Tibial artery (tissue), 4 donors: ENCODE results near the gene ERCC8.

Experiments
- DNase-seq, 2 donors: peaks; one replicate each; pipeline ENCODE4 v3.0.0-alpha.2; 2019
- H3K27ac ChIP-seq, 2 donors: fragments of 200-600 bp; sonication (generic) in 1 of 2; 1 replicate in 1 of 2; 2 replicates in 1 of 2; pipeline ENCODE4 v1.5.1; 2018 to 2019; ENCODE audit warnings: mild to moderate bottlenecking in 1 of 2
- H3K27me3 ChIP-seq, 2 donors: fragments of 200-600 bp; sonication (generic) in 1 of 2; one replicate each; pipeline versions ENCODE4 v1.5.1 to v1.6.0; 2016 to 2019
- H3K36me3 ChIP-seq, 3 donors: fragments of 200-600 bp; sonication (generic) in 2 of 3; one replicate each; pipeline ENCODE4 v1.5.1; 2016 to 2019; ENCODE audit warnings: mild to moderate bottlenecking in 2 of 3
- H3K4me1 ChIP-seq, 4 donors: fragments of 200-600 bp; sonication (generic) in 2 of 4; 1 replicate in 3 of 4; 2 replicates in 1 of 4; pipeline ENCODE4 v1.5.1; 2016 to 2019
- H3K4me3 ChIP-seq, 2 donors: fragments of 200-600 bp; sonication (generic) in 1 of 2; 1 replicate in 1 of 2; 2 replicates in 1 of 2; pipeline ENCODE4 v1.5.1; 2018 to 2019; ENCODE audit warnings: mild to moderate bottlenecking in 2 of 2
- H3K9me3 ChIP-seq, 3 donors: fragments of 200-600 bp; sonication (generic) in 1 of 3; one replicate each; pipeline ENCODE4 v1.5.1; 2016 to 2019
- intact Hi-C: fragments of 100-400 bp; cut with DNase I; formaldehyde crosslinking; loops from one replicate; pipeline ENCODE4 v1.15.0; 2023; ENCODE audit warnings: low total_unique reads
- TF ChIP-seq, protein P1 (sequence below), 2 experiments: fragments of 200-600 bp in 1 of 2; fragments of 450-650 bp in 1 of 2; IDR thresholded peaks; one replicate each; pipeline ENCODE4 v1.5.1; 2017 to 2019; ENCODE audit warnings: antibody characterized with exemption in 2 of 2, mild to moderate bottlenecking in 1 of 2, moderate library complexity in 1 of 2

Gene ERCC8

DNA sequence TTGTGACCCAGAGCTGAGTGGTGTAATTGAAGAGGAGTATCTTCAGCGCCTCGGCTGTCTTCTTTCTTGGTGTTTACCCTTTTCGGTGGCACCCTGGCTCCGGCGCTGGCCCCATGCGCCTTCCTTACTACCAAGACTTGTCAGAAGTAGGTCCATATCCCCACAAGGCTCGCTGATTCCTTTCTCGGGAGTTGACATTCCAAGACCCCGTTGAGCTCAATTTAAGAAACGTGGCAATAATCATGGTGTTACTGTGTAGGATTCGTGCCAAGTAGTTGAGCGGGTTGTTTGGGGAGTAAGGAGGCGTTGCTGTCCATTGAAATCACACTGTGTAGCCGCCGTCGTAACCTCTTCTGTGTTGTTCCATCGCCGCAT is 930 bp upstream of the ERCC8 start:
- TF ChIP-seq, protein P1, sequence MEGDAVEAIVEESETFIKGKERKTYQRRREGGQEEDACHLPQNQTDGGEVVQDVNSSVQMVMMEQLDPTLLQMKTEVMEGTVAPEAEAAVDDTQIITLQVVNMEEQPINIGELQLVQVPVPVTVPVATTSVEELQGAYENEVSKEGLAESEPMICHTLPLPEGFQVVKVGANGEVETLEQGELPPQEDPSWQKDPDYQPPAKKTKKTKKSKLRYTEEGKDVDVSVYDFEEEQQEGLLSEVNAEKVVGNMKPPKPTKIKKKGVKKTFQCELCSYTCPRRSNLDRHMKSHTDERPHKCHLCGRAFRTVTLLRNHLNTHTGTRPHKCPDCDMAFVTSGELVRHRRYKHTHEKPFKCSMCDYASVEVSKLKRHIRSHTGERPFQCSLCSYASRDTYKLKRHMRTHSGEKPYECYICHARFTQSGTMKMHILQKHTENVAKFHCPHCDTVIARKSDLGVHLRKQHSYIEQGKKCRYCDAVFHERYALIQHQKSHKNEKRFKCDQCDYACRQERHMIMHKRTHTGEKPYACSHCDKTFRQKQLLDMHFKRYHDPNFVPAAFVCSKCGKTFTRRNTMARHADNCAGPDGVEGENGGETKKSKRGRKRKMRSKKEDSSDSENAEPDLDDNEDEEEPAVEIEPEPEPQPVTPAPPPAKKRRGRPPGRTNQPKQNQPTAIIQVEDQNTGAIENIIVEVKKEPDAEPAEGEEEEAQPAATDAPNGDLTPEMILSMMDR (IDR thresholded peaks at IDR 0.05), result no peak
- DNase-seq, result peak; percentile 41 to 69
- intact Hi-C loops, result loop anchor here (10.0 kb wide), 2 partner anchors 219 to 389 kb away; partner anchors contain the start of genes SMIM15 and ZSWIM6
- H3K9me3 ChIP-seq, result no peaks in the 10 kb centered on the region
- peak overlapping the region; percentile 78 to 89 for H3K27ac ChIP-seq
- peaks cover 0 to 20% (median 4%) of the 10 kb centered on the region in 4 donors for H3K4me1 ChIP-seq
- H3K27me3 ChIP-seq, result no peaks in the 10 kb centered on the region
- H3K4me3 ChIP-seq, result peak overlapping the region; percentile 68 to 86
- no peaks in the 10 kb centered on the region for H3K36me3 ChIP-seq

DNA sequence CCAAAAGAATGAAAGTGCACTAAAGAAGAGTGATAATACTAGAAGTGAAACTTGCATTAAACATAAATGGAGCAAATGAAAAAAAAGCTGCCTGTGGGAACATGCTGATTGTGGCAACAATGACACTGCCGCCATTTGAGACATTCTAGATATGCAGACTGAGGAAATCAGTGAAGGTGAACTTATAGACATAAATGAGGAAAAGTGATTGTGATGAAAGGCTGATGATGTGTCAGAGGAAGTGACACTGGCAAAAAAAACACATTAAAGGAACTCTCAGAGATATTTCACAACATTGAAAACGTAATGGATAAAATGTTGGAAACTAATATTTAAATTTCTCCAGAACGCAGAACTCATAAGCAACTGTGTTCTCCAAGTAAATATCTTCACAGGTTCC is 1.2 kb downstream of the ERCC8 start:
- Histone ChIP-seq H3K36me3 (no peaks in the 10 kb centered on the region), H3K9me3 (no peaks in the 10 kb centered on the region), H3K4me3 (no peak overlapping the region), H3K27me3 (no peaks in the 10 kb centered on the region), H3K27ac (no peak overlapping the region), H3K4me1 (peaks cover 0 to 20% (median 4%) of the 10 kb centered on the region in 4 donors)
- intact Hi-C loops, result loop anchor here (10.0 kb wide), 2 partner anchors 221 to 391 kb away; partner anchors contain the start of genes SMIM15 and ZSWIM6
- TF ChIP-seq, protein P1 (IDR thresholded peaks at IDR 0.05), result no peak
- no peak for DNase-seq

DNA sequence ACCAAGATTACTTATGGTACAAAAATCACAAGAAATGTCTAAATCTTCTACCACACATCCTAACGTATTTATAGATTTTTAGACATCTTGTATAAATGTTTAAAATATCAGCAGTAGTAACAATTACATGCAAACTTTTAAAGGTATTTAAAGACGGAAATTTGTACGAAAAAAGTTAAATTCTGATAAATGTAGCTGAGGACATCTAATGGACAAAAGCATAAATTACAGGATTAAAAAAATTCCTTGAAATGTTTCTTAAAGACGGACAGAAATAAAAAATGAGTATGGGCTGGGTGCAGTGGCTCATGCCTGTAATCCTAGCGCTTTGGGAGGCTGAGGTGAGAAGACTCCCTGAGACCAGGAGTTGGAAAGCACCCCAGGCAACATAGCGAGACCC is 15.8 kb downstream of the ERCC8 start:
- Histone ChIP-seq H3K27ac (no peak overlapping the region), H3K4me1 (no peaks in the 10 kb centered on the region), H3K27me3 (no peaks in the 10 kb centered on the region), H3K9me3 (no peaks in the 10 kb centered on the region), H3K4me3 (no peak overlapping the region), H3K36me3 (peaks cover 18 to 25% (median 20%) of the 10 kb centered on the region in 3 donors)
- TF ChIP-seq, protein P1 (IDR thresholded peaks at IDR 0.05), result no peak
- DNase-seq, result no peak
- intact Hi-C loops, result no loop called here

DNA sequence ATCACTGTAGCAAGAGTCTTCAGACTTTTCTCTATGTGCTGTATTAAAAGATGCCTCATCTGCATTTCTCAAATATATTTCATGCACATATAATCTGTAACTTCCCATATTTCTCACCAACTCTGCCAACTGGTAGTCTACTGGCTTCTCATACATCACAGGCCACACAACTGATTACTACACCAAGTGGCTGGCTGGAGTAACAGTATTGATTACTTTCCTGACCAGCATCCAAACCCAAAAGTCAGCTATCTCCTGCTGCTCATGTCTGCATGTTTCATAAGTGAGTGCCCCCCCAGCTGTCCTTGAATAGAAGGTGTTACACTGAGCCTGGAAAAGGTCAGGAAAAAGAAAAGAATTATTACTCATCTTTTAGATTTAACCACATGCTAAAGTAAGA is 17.4 kb downstream of the ERCC8 start:
- Histone ChIP-seq H3K4me3 (no peak overlapping the region), H3K27ac (no peak overlapping the region), H3K27me3 (no peaks in the 10 kb centered on the region), H3K36me3 (peaks cover 18 to 25% (median 20%) of the 10 kb centered on the region in 3 donors), H3K9me3 (no peaks in the 10 kb centered on the region), H3K4me1 (no peaks in the 10 kb centered on the region)
- TF ChIP-seq, protein P1 (IDR thresholded peaks at IDR 0.05), result no peak
- DNase-seq, result no peak
- intact Hi-C loops, result no loop called here

DNA sequence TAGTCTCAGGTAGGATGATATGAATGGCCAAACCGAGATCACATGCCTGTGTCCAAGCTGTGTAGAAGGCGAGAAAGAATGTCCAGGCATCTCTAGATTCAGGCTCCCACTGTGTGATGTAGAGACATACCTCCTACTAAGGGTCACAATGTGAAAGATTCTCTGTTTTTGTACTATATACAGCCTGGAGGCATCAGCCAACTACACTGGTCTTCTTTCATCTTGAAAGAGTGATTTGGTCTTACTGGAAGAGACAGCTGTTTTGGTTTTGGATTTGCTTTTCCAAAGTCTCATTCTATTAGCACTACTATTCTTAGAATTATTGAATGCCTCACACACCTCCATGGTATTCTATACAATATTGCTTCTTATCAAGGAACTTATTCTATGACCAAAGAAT is 26.4 kb downstream of the ERCC8 start:
- TF ChIP-seq, protein P1 (IDR thresholded peaks at IDR 0.05), result no peak
- H3K4me3 ChIP-seq, result no peak overlapping the region
- no peaks in the 10 kb centered on the region for H3K4me1 ChIP-seq
- no peak for DNase-seq
- no peaks in the 10 kb centered on the region for H3K9me3 ChIP-seq
- H3K27ac ChIP-seq, result no peak overlapping the region
- H3K27me3 ChIP-seq, result no peaks in the 10 kb centered on the region
- peaks cover 14 to 25% (median 21%) of the 10 kb centered on the region in 3 donors for H3K36me3 ChIP-seq
- intact Hi-C loops, result no loop called here

- Histone ChIP-seq H3K27me3 (no peaks in the 10 kb centered on the region), H3K36me3 (peaks cover 14 to 24% (median 21%) of the 10 kb centered on the region in 3 donors), H3K4me3 (no peak overlapping the region), H3K27ac (no peak overlapping the region), H3K9me3 (no peaks in the 10 kb centered on the region), H3K4me1 (no peaks in the 10 kb centered on the region)
- TF ChIP-seq, protein P1 (IDR thresholded peaks at IDR 0.05), result no peak
- intact Hi-C loops, result no loop called here
- no peak for DNase-seq
Measured at GRCh38 chr5:60916646-60917045, 28.2 kb downstream of the ERCC8 start.
